Measurements from ENCODE around the gene RCC1.

DNA sequence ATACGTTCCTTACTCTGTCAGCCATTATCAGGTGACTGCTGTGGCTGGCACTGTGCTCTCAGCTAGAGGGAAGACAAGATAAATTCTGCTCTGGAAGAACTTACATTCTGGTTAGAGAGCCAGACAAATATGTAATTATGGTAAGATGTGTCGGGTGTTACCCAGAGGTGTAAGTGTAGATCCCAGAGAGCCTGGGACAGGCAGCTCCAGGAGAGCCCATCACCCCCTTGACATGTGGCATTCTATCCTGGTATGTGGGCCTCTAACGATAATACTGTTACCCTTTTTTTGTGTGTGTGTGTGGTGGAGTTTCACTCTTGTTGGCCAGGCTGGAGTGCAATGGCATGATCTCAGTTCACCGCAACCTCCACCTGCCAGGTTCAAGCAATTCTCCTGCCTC lies 66.1 kb downstream of the RCC1 start:
- TF ChIP-seq, protein P1, sequence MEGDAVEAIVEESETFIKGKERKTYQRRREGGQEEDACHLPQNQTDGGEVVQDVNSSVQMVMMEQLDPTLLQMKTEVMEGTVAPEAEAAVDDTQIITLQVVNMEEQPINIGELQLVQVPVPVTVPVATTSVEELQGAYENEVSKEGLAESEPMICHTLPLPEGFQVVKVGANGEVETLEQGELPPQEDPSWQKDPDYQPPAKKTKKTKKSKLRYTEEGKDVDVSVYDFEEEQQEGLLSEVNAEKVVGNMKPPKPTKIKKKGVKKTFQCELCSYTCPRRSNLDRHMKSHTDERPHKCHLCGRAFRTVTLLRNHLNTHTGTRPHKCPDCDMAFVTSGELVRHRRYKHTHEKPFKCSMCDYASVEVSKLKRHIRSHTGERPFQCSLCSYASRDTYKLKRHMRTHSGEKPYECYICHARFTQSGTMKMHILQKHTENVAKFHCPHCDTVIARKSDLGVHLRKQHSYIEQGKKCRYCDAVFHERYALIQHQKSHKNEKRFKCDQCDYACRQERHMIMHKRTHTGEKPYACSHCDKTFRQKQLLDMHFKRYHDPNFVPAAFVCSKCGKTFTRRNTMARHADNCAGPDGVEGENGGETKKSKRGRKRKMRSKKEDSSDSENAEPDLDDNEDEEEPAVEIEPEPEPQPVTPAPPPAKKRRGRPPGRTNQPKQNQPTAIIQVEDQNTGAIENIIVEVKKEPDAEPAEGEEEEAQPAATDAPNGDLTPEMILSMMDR (IDR thresholded peaks at IDR 0.05), result no peak
- no peak for TF ChIP-seq EP300 (IDR thresholded peaks at IDR 0.05)

All from stomach (tissue), 4 donors.